ENCODE results near the gene RNF149. TPM values are rescaled to one million over a fixed set of nuclear protein-coding genes. Genes with fewer than 3 reads are reported as not detected.

RNF149 gene
- total RNA-seq, 1 experiment from 2014 or later, result 69.0 TPM

DNA sequence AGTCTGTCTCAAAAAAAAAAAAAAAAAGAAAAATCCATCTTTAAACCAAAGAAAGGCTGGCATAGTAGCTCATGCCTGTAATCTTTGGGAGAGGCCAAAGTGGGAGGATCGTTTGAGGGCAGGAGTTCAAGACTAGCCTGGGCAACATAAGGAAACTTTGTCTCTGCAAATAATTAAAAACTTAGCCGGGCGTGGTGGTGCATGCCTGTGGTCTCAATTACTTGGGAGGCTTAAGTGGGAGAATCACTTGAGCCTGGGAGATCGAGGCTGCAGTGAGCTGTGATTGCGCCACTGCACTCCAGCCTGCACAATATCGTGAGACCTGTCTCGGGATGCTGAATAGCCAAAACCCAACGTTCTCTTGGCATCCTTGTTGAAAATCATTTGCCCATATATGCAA is 49.7 kb downstream of the RNF149 start:
- DNase-seq, result no peak
- no peaks in the 10 kb centered on the region for H3K27me3 Mint-ChIP-seq (ENCODE audit: unreplicated experiment)
- H3K27ac Mint-ChIP-seq (ENCODE audit: unreplicated experiment), result no peak overlapping the region
- CTCF ChIA-PET, result interaction anchor here (0.7 kb wide), 1 partner anchor 9 kb away, joined by 4 read pairs; no protein-coding TSS in a partner anchor
- H3K4me1 Mint-ChIP-seq (ENCODE audit: low read depth, unreplicated experiment), result peaks cover 23% of the 10 kb centered on the region
- intact Hi-C loops (cut with micrococcal nuclease; ENCODE audit: unreplicated experiment), result no loop called here
- no peak for TF ChIP-seq CTCF (IDR thresholded peaks at IDR 0.05; ENCODE audit: unreplicated experiment)
- no peaks in the 10 kb centered on the region for H3K9me3 Mint-ChIP-seq (ENCODE audit: low read depth, unreplicated experiment)
- peaks cover 58% of the 10 kb centered on the region for H3K36me3 Mint-ChIP-seq (ENCODE audit: insufficient read depth, unreplicated experiment)
- no TSS peak for BruUV-seq (replicated peaks)
- H3K4me3 Mint-ChIP-seq (ENCODE audit: low read depth, unreplicated experiment), result no peak overlapping the region

GRCh38 chr2:101256316-101256715 is 52.2 kb downstream of the RNF149 start:
- BruUV-seq (replicated peaks), result no TSS peak
- Mint-ChIP-seq H3K27me3 (ENCODE audit: unreplicated experiment) (no peaks in the 10 kb centered on the region), H3K4me1 (ENCODE audit: low read depth, unreplicated experiment) (peaks cover 26% of the 10 kb centered on the region), H3K9me3 (ENCODE audit: low read depth, unreplicated experiment) (no peaks in the 10 kb centered on the region), H3K27ac (ENCODE audit: unreplicated experiment) (peak overlapping the region; percentile 68), H3K4me3 (ENCODE audit: low read depth, unreplicated experiment) (peak overlapping the region; percentile 41), H3K36me3 (ENCODE audit: insufficient read depth, unreplicated experiment) (peaks cover 65% of the 10 kb centered on the region)
- intact Hi-C loops (cut with micrococcal nuclease; ENCODE audit: unreplicated experiment), result no loop called here
- CTCF ChIA-PET, result no interaction called here
- no peak for DNase-seq
- TF ChIP-seq CTCF (IDR thresholded peaks at IDR 0.05; ENCODE audit: unreplicated experiment), result no peak

DNA sequence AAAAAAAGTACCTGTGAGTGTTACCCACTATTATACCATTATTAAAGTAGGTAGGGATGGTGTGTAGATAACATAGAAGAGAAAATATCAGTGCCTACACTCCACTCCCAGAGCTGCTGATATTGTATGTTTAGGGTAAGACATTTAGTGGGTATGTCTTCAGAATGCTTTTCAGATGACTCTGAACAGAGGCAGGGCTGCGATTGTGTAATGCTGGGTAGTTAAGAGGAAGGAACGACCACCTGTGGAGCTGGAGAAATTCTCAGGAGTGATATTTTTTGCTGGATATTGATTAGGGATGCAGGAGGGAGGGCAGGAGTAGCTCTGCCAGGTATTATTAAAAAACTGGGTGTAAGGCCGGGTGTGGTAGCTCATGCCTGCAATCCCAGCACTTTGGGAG is 53.0 kb downstream of the RNF149 start:
- CTCF ChIA-PET, result interaction anchor here (0.7 kb wide), 1 partner anchor 64 kb away, joined by 5 read pairs; no protein-coding TSS in a partner anchor
- Mint-ChIP-seq H3K4me3 (ENCODE audit: low read depth, unreplicated experiment) (peak overlapping the region; percentile 41), H3K9me3 (ENCODE audit: low read depth, unreplicated experiment) (no peaks in the 10 kb centered on the region), H3K4me1 (ENCODE audit: low read depth, unreplicated experiment) (peaks cover 32% of the 10 kb centered on the region), H3K27me3 (ENCODE audit: unreplicated experiment) (no peaks in the 10 kb centered on the region), H3K27ac (ENCODE audit: unreplicated experiment) (peak overlapping the region; percentile 68), H3K36me3 (ENCODE audit: insufficient read depth, unreplicated experiment) (peaks cover 65% of the 10 kb centered on the region)
- intact Hi-C loops (cut with micrococcal nuclease; ENCODE audit: unreplicated experiment), result no loop called here
- no peak for TF ChIP-seq CTCF (IDR thresholded peaks at IDR 0.05; ENCODE audit: unreplicated experiment)
- DNase-seq, result no peak
- no TSS peak for BruUV-seq (replicated peaks)

DNA sequence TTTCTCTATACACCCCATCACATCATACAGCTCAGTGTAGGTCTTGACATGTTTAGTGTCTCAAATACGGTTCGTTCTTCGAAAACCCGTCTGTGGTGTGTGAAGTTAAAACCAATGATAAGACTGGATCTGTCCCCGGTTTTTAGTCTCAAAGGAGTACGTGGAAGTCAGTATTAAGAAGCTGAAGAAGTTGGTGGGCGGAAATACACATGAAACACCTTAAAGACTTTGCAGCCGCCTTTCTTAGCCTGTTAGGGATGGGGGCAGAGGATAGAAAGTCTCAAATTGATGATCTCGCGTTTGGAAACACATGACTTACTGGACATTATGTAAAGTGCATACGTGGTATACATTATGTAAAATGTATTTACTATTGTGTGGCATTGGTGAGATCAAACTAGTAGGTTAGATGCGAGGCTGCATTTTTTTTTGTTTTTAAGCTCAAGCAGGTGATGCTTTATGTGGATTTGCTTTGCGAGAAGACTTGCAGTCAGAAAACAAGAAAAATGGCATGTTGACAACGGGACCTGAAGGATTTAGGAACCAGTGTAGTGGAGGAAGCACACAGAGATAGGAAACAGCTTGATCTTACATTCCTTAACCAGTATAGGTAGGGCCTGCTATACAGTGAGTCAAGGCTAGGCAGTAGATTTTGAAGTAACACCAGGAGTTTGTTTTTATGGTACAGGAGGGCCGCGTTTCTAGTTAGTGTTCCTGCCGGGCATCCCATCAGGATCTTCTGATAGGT is 54.6 kb downstream of the RNF149 start:
- TF ChIP-seq CTCF (IDR thresholded peaks at IDR 0.05; ENCODE audit: unreplicated experiment), result no peak
- Mint-ChIP-seq H3K36me3 (ENCODE audit: insufficient read depth, unreplicated experiment) (peaks cover 63% of the 10 kb centered on the region), H3K9me3 (ENCODE audit: low read depth, unreplicated experiment) (no peaks in the 10 kb centered on the region), H3K4me1 (ENCODE audit: low read depth, unreplicated experiment) (peaks cover 34% of the 10 kb centered on the region), H3K4me3 (ENCODE audit: low read depth, unreplicated experiment) (peak overlapping the region; percentile 85), H3K27me3 (ENCODE audit: unreplicated experiment) (no peaks in the 10 kb centered on the region), H3K27ac (ENCODE audit: unreplicated experiment) (peak overlapping the region; percentile 86)
- CTCF ChIA-PET, result interaction anchor here (0.6 to 1.4 kb wide), 4 partner anchors 45 to 291 kb away, joined by 3 to 4 read pairs (median 4); partner anchors contain the start of gene RPL31
- intact Hi-C loops (cut with micrococcal nuclease; ENCODE audit: unreplicated experiment), result no loop called here
- DNase-seq, result no peak
- TSS peak; percentile 89 for BruUV-seq (replicated peaks)

All from Calu3 (cell line).